HG02870 (cell line): ENCODE results near the gene LMF2.

Source experiments
- ATAC-seq: cut with Tn5 transposase; IDR thresholded peaks from one replicate; pipeline ENCODE4 v1.9.1; 2021; ENCODE audit warnings: mild to moderate bottlenecking, moderate library complexity; ENCODE audit not compliant: unreplicated experiment

The LMF2 gene

GRCh38 chr22:50467773-50468440 is 39.6 kb downstream of the LMF2 start:
- no peak for ATAC-seq

GRCh38 chr22:50467341-50467740 is 40.2 kb downstream of the LMF2 start:
- ATAC-seq = no peak

GRCh38 chr22:50465066-50465930 is 42.2 kb downstream of the LMF2 start:
- no peak for ATAC-seq

- no peak for ATAC-seq
Observed at GRCh38 chr22:50464451-50464850, 43.1 kb downstream of the LMF2 start.

GRCh38 chr22:50463188-50463900 is 44.2 kb downstream of the LMF2 start:
- no peak for ATAC-seq

- ATAC-seq = no peak
Observed at GRCh38 chr22:50461979-50462540, 45.4 kb downstream of the LMF2 start.

- no peak for ATAC-seq
Observed at GRCh38 chr22:50461536-50461935, 46.0 kb downstream of the LMF2 start.

- no peak for ATAC-seq
Observed at GRCh38 chr22:50460938-50461337, 46.6 kb downstream of the LMF2 start.

- no peak for ATAC-seq
Observed at GRCh38 chr22:50459496-50460140, 47.9 kb downstream of the LMF2 start.

GRCh38 chr22:50459016-50459415 is 48.5 kb downstream of the LMF2 start:
- ATAC-seq = no peak

- ATAC-seq = no peak
Observed at GRCh38 chr22:50456466-50457234, 50.9 kb downstream of the LMF2 start.

- ATAC-seq = no peak
Observed at GRCh38 chr22:50456026-50456425, 51.5 kb downstream of the LMF2 start.

- no peak for ATAC-seq
Observed at GRCh38 chr22:50455201-50455600, 52.3 kb downstream of the LMF2 start.

- no peak for ATAC-seq
Observed at GRCh38 chr22:50454556-50455075, 52.9 kb downstream of the LMF2 start.
